HepG2 (cell line): ENCODE measurements around the gene MED25. TPM values are rescaled to one million over a fixed set of nuclear protein-coding genes. Genes with fewer than 3 reads are reported as not detected.

Experiments
- EHMT2 ChIP-seq: fragments of 200-600 bp; sonication (generic); IDR thresholded peaks from 2 replicates; pipeline ENCODE4 v1.7.0; 2017; ENCODE audit warnings: antibody characterized with exemption, low read depth, low read length, borderline replicate concordance
- GABPB1 ChIP-seq: IDR thresholded peaks from 2 replicates; pipeline ENCODE4 v1.6.1; 2016; ENCODE audit warnings: mild to moderate bottlenecking, missing genetic modification reagents, moderate library complexity, missing compliant biosample characterization
- KLF13 ChIP-seq: sonication (generic); formaldehyde crosslinking; IDR thresholded peaks from 2 replicates; pipeline ENCODE4 v1.4.0; 2020; ENCODE audit warnings: mild to moderate bottlenecking, missing genetic modification reagents
- POLR2AphosphoS2 ChIP-seq: IDR thresholded peaks from 2 replicates; pipeline ENCODE4 v1.6.1; 2011; ENCODE audit warnings: low read depth, low read length, improper control_type of control experiment
- RAD51 ChIP-seq: fragments of 450-650 bp; IDR thresholded peaks from 2 replicates; pipeline ENCODE4 v1.6.1; 2016; ENCODE audit warnings: borderline replicate concordance
- RNF219 ChIP-seq: sonication (generic); formaldehyde crosslinking; IDR thresholded peaks from 2 replicates; pipeline ENCODE4 v1.5.0; 2020; ENCODE audit warnings: mild to moderate bottlenecking, missing genetic modification reagents
- SKIL ChIP-seq: sonication (generic); formaldehyde crosslinking; IDR thresholded peaks from 2 replicates; pipeline ENCODE4 v1.8.0; 2022; ENCODE audit warnings: missing genetic modification reagents, mild to moderate bottlenecking, moderate library complexity, borderline replicate concordance
- SMC3 ChIP-seq: IDR thresholded peaks from 2 replicates; pipeline ENCODE4 v1.6.1; 2011; ENCODE audit warnings: low read length, improper control_type of control experiment
- SNAPC5 ChIP-seq: sonication (generic); formaldehyde crosslinking; IDR thresholded peaks from 2 replicates; pipeline ENCODE4 v1.8.1; 2023; ENCODE audit warnings: mild to moderate bottlenecking, missing genetic modification reagents, borderline replicate concordance
- SOX13 ChIP-seq, 3 experiments: fragments of 450-650 bp in 1 of 3; sonication (generic) in 1 of 3; formaldehyde crosslinking in 1 of 3; IDR thresholded peaks in 2 of 3; conservative IDR thresholded peaks in 1 of 3; 2 replicates each; pipeline versions ENCODE4 v1.5.0 to v1.6.1; 2016 to 2020; ENCODE audit warnings: antibody characterized with exemption in 1 of 3, mild to moderate bottlenecking in 1 of 3, missing compliant biosample characterization in 1 of 3, missing genetic modification reagents in 1 of 3, moderate library complexity in 1 of 3
- SUZ12 ChIP-seq: fragments of 150-350 bp; IDR thresholded peaks from 2 replicates; pipeline ENCODE4 v1.6.1; 2014; ENCODE audit warnings: low read depth, low read length
- TEF ChIP-seq: sonication (generic); formaldehyde crosslinking; IDR thresholded peaks from 2 replicates; pipeline ENCODE4 v1.5.0; 2020; ENCODE audit warnings: missing genetic modification reagents
- ZNF138 ChIP-seq: sonication (generic); formaldehyde crosslinking; IDR thresholded peaks from 2 replicates; pipeline ENCODE4 v1.5.0; 2020; ENCODE audit warnings: mild to moderate bottlenecking, low read depth, missing genetic modification reagents
- ZNF407 ChIP-seq: sonication (generic); formaldehyde crosslinking; IDR thresholded peaks from one replicate; pipeline ENCODE4 v1.5.1; 2020; ENCODE audit warnings: mild to moderate bottlenecking, missing genetic modification reagents; ENCODE audit errors: not compliant biosample characterization
- ZNF484 ChIP-seq: sonication (generic); formaldehyde crosslinking; IDR thresholded peaks from 2 replicates; pipeline ENCODE4 v1.5.1; 2020; ENCODE audit warnings: mild to moderate bottlenecking, low read depth, missing genetic modification reagents, borderline replicate concordance
- polyA plus RNA-seq, 8 experiments: library from polyadenylated mRNA; depleted of rRNA in 3 of 8; stranded (reverse) in 7 of 8; unstranded in 1 of 8; fragments of >200 nt; fragmentation: Illumina TruSeq in 4 of 8; extraction: Trizol in 4 of 8; gene quantifications; 2 replicates each; pipeline versions ENCODE4 v1.2.1 to v1.2.3, GENCODE V29; 2011 to 2016; ENCODE audit warnings: low read depth in 4 of 8, missing spikeins in 1 of 8, mixed read lengths in 1 of 8; ENCODE audit not compliant: insufficient read depth in 1 of 8
- total RNA-seq, 5 experiments: library from RNA; depleted of rRNA; stranded (reverse); fragments of >200 nt; fragmentation: Illumina TruSeq; extraction: Trizol; gene quantifications; 2 replicates each; pipeline ENCODE4 v1.2.3, GENCODE V29; 2016; ENCODE audit warnings: low read depth in 1 of 5

Gene MED25
- total and polyA plus RNA-seq, 2 of the 13 experiments (the other 11 are each of a cell fraction or from before 2014, with no cell fraction given): 11.1 to 15.1 TPM

- TF ChIP-seq ZNF138 (CRISPR knock-in tag): no peak
- no peak for TF ChIP-seq SNAPC5 (CRISPR knock-in tag)
- peak; percentile 96 for TF ChIP-seq GABPB1 (CRISPR knock-in tag)
- TF ChIP-seq RAD51: no peak; the same call in 1 of the 2 replicates
- no peak for TF ChIP-seq POLR2AphosphoS2
- TF ChIP-seq SMC3: no peak
- peak; percentile 70; the same call in 1 of the 2 replicates for TF ChIP-seq EHMT2
- TF ChIP-seq TEF (CRISPR knock-in tag): no peak
- no peak for TF ChIP-seq SOX13 (IDR thresholded peaks at IDR 0.05)
- 0 out of 4 replicates have a peak, but pooled peaks of 1 of the 2 experiments have one; percentile 19 for TF ChIP-seq SOX13 (CRISPR knock-in tag; conservative IDR thresholded peaks at IDR 0.05 in 1 of 2, IDR thresholded peaks at IDR 0.05 in 1 of 2)
- peak; percentile 75 for TF ChIP-seq ZNF407 (CRISPR knock-in tag)
- TF ChIP-seq RNF219 (CRISPR knock-in tag): 0 out of 2 replicates have a peak, but pooled peaks have one; percentile 30
- TF ChIP-seq SKIL: no peak
- no peak for TF ChIP-seq ZNF484 (CRISPR knock-in tag)
- no peak for TF ChIP-seq KLF13 (CRISPR knock-in tag)
- TF ChIP-seq SUZ12: no peak
Measured at GRCh38 chr19:49876422-49877019, 58.4 kb downstream of the MED25 start (continued).
